GM12873 (cell line): ENCODE data around the gene ASMT.

ENCODE experiments used
- CTCF ChIP-seq: IDR thresholded peaks from 2 replicates; pipeline ENCODE4 v1.5.1; 2012; ENCODE audit warnings: low read depth, mild to moderate bottlenecking, moderate library complexity, low read length, control low read depth; ENCODE audit not compliant: insufficient read depth; ENCODE audit errors: missing control alignments

The ASMT gene

GRCh38 chrX:1584237-1585011 lies 30.4 kb upstream of the ASMT start:
- TF ChIP-seq CTCF, result no peak

GRCh38 chrX:1587161-1587560 lies 27.7 kb upstream of the ASMT start:
- no peak for TF ChIP-seq CTCF

GRCh38 chrX:1589356-1590130 lies 25.3 kb upstream of the ASMT start:
- TF ChIP-seq CTCF, result no peak

- TF ChIP-seq CTCF, result no peak
Measured at GRCh38 chrX:1591102-1591862, 23.6 kb upstream of the ASMT start, which contains the start of gene AKAP17A. Gene AKAP17A (plus strand): TSS chrX:1591604. CDS start chrX:1593463, 1,859 bp downstream.

- TF ChIP-seq CTCF, result no peak
Measured at GRCh38 chrX:1591863-1592469, 22.9 kb upstream of the ASMT start.

GRCh38 chrX:1592470-1593142 lies 22.3 kb upstream of the ASMT start:
- no peak for TF ChIP-seq CTCF
